Stimulated activated CD4-positive, alpha-beta T cell treated with anti-CD3 and anti-CD28 coated beads, Interleukin-2, amount 100 ng/mL, for 24 hours (primary cell): ENCODE results near the gene CLDN4.
A peak's percentile ranks its signal among the peaks of the same experiment; 100 is the strongest.
"Not testable (repeated sequence)": the region's sequence is repeated elsewhere in the genome, so short reads cannot be mapped to it uniquely, and the experiment has no call there.

ENCODE experiments used
- DNase-seq, 2 donors: peaks; one replicate each; pipeline ENCODE4 v3.0.0-alpha.2; 2020

CLDN4 gene

GRCh38 chr7:73844131-73844547 lies 13.3 kb downstream of the CLDN4 start:
- DNase-seq: no peak

GRCh38 chr7:73844848-73845460 lies 14.2 kb downstream of the CLDN4 start:
- DNase-seq: no peak

GRCh38 chr7:73845701-73846195 lies 15.0 kb downstream of the CLDN4 start:
- not testable (repeated sequence) for DNase-seq

- no peak for DNase-seq
Observed at GRCh38 chr7:73847941-73848723, 17.3 kb downstream of the CLDN4 start.

- no peak for DNase-seq
Observed at GRCh38 chr7:73850781-73851207, 20.0 kb downstream of the CLDN4 start.

GRCh38 chr7:73851410-73852338 lies 20.9 kb downstream of the CLDN4 start:
- DNase-seq: peak; percentile 20 to 33

- no peak for DNase-seq
Observed at GRCh38 chr7:73852500-73852899, 21.7 kb downstream of the CLDN4 start.

- no peak for DNase-seq
Observed at GRCh38 chr7:73856941-73857340, 26.1 kb downstream of the CLDN4 start.

- no peak for DNase-seq
Observed at GRCh38 chr7:73858807-73859206, 28.0 kb downstream of the CLDN4 start.

GRCh38 chr7:73860859-73861258 lies 30.1 kb downstream of the CLDN4 start, which contains the start of gene TMEM270:
Gene TMEM270 (plus strand): TSS chr7:73861159. CDS start chr7:73861195, 36 bp downstream.
- no peak for DNase-seq

GRCh38 chr7:73861305-73861704 lies 30.5 kb downstream of the CLDN4 start:
- DNase-seq: no peak

GRCh38 chr7:73864981-73865711 lies 34.4 kb downstream of the CLDN4 start:
- DNase-seq: no peak

GRCh38 chr7:73865738-73866445 lies 35.1 kb downstream of the CLDN4 start:
- no peak for DNase-seq

GRCh38 chr7:73866446-73866767 lies 35.6 kb downstream of the CLDN4 start:
- no peak for DNase-seq

GRCh38 chr7:73869011-73869798 lies 38.4 kb downstream of the CLDN4 start:
- DNase-seq: no peak

GRCh38 chr7:73870041-73870492 lies 39.3 kb downstream of the CLDN4 start:
- DNase-seq: no peak

GRCh38 chr7:73871163-73872011 lies 40.6 kb downstream of the CLDN4 start:
- DNase-seq: no peak

- no peak for DNase-seq
Observed at GRCh38 chr7:73872056-73872908, 41.5 kb downstream of the CLDN4 start.

- DNase-seq: no peak
Observed at GRCh38 chr7:73876361-73876760, 45.6 kb downstream of the CLDN4 start.
